Mesenchymal stem cell (in vitro differentiated cells and primary cell): ENCODE results near the gene RNF10.
"Not testable (repeated sequence)": the region's sequence is repeated elsewhere in the genome, so short reads cannot be mapped to it uniquely, and the experiment has no call there.

ENCODE experiments used
- DNase-seq: peaks from one replicate; pipeline ENCODE4 v3.0.0-alpha.2; 2013
- H2AFZ ChIP-seq: one replicate; pipeline ENCODE4 v1.6.1; 2013; ENCODE audit warnings: low read depth, mild to moderate bottlenecking, control low read depth, inconsistent platforms, low read length, moderate library complexity
- H2AK5ac ChIP-seq: 2 replicates; pipeline ENCODE4 v1.6.1; 2013; ENCODE audit warnings: low read length, moderate library complexity, mild to moderate bottlenecking, inconsistent platforms; ENCODE audit not compliant: severe bottlenecking
- H2BK120ac ChIP-seq: one replicate; pipeline ENCODE4 v1.6.1; 2013; ENCODE audit warnings: low read depth, mild to moderate bottlenecking, inconsistent platforms, low read length, moderate library complexity
- H2BK12ac ChIP-seq, 2 experiments: one replicate each; pipeline ENCODE4 v1.6.1; 2013; ENCODE audit warnings: inconsistent platforms in 2 of 2, low read length in 2 of 2, mild to moderate bottlenecking in 2 of 2, moderate library complexity in 2 of 2, control low read depth in 1 of 2
- H2BK15ac ChIP-seq: one replicate; pipeline ENCODE4 v1.6.1; 2013; ENCODE audit warnings: mild to moderate bottlenecking, low read depth, inconsistent platforms; ENCODE audit not compliant: poor library complexity, severe bottlenecking
- H2BK5ac ChIP-seq: 2 replicates; pipeline ENCODE4 v1.6.1; 2013; ENCODE audit warnings: low read depth, mild to moderate bottlenecking, low read length, control low read depth, inconsistent platforms; ENCODE audit not compliant: poor library complexity, severe bottlenecking
- H3K14ac ChIP-seq, 2 experiments: one replicate each; pipeline ENCODE4 v1.6.1; 2013; ENCODE audit warnings: inconsistent platforms in 2 of 2, low read length in 2 of 2, control low read depth in 1 of 2, mild to moderate bottlenecking in 1 of 2, moderate library complexity in 1 of 2
- H3K18ac ChIP-seq, 2 experiments: one replicate each; pipeline ENCODE4 v1.6.1; 2013; ENCODE audit warnings: inconsistent platforms in 2 of 2, low read length in 2 of 2, control low read depth in 1 of 2, low read depth in 1 of 2, mild to moderate bottlenecking in 1 of 2
- H3K23ac ChIP-seq, 2 experiments: one replicate each; pipeline ENCODE4 v1.6.1; 2013; ENCODE audit warnings: inconsistent platforms in 2 of 2, low read length in 2 of 2, mild to moderate bottlenecking in 2 of 2, moderate library complexity in 2 of 2, control low read depth in 1 of 2
- H3K27ac ChIP-seq: 2 replicates; pipeline ENCODE4 v1.5.1; 2013; ENCODE audit warnings: mild to moderate bottlenecking, moderate library complexity, low read length, control low read depth, inconsistent platforms; ENCODE audit not compliant: poor library complexity, severe bottlenecking
- H3K27me3 ChIP-seq, 2 experiments: 2 replicates each; pipeline versions ENCODE4 v1.6.1 to v1.7.0; 2013; ENCODE audit warnings: low read length in 2 of 2, mild to moderate bottlenecking in 2 of 2, moderate library complexity in 2 of 2, control low read depth in 1 of 2, inconsistent platforms in 1 of 2; ENCODE audit not compliant: control insufficient read depth in 1 of 2, insufficient read depth in 1 of 2
- H3K36me3 ChIP-seq, 2 experiments: 2 replicates each; pipeline versions ENCODE4 v1.6.1 to v1.7.0; 2013; ENCODE audit warnings: low read length in 2 of 2, control low read depth in 1 of 2, inconsistent platforms in 1 of 2, low read depth in 1 of 2, mild to moderate bottlenecking in 1 of 2; ENCODE audit not compliant: insufficient read depth in 2 of 2, control insufficient read depth in 1 of 2
- H3K4ac ChIP-seq, 2 experiments: one replicate each; pipeline ENCODE4 v1.6.1; 2013; ENCODE audit warnings: inconsistent platforms in 2 of 2, low read length in 2 of 2, mild to moderate bottlenecking in 2 of 2, moderate library complexity in 2 of 2, control low read depth in 1 of 2, low read depth in 1 of 2
- H3K4me1 ChIP-seq: 2 replicates; pipeline ENCODE4 v1.6.1; 2013; ENCODE audit warnings: low read depth, low read length, control low read depth; ENCODE audit not compliant: control insufficient read depth, insufficient read depth
- H3K4me2 ChIP-seq: 2 replicates; pipeline ENCODE4 v1.6.1; 2013; ENCODE audit warnings: low read length, mild to moderate bottlenecking, inconsistent platforms; ENCODE audit not compliant: poor library complexity, severe bottlenecking
- H3K4me3 ChIP-seq, 2 experiments: 2 replicates each; pipeline versions ENCODE4 v1.5.1 to v1.7.0; 2013; ENCODE audit warnings: low read length in 2 of 2, mild to moderate bottlenecking in 2 of 2, control low read depth in 1 of 2, low read depth in 1 of 2; ENCODE audit not compliant: insufficient read depth in 1 of 2
- H3K79me1 ChIP-seq: replicated peaks from 2 replicates; pipeline ENCODE4 v1.6.1; 2013; ENCODE audit warnings: mild to moderate bottlenecking, control low read depth, low read length, inconsistent platforms; ENCODE audit not compliant: poor library complexity, severe bottlenecking
- H3K9ac ChIP-seq: 2 replicates; pipeline ENCODE4 v1.7.0; 2013; ENCODE audit warnings: mild to moderate bottlenecking, low read length, moderate library complexity
- H3K9me3 ChIP-seq: 2 replicates; pipeline ENCODE4 v1.7.0; 2013; ENCODE audit warnings: mild to moderate bottlenecking, low read length; ENCODE audit not compliant: control insufficient read depth
- H4K8ac ChIP-seq: one replicate; pipeline ENCODE4 v1.6.1; 2013; ENCODE audit warnings: inconsistent platforms, mild to moderate bottlenecking, low read length, moderate library complexity
- H4K91ac ChIP-seq: one replicate; pipeline ENCODE4 v1.6.1; 2013; ENCODE audit warnings: mild to moderate bottlenecking, low read length, inconsistent platforms
- WGBS: methylation state at CpG from one replicate; pipeline ENCODE4 v1.1.7; 2013; ENCODE audit warnings: mixed read lengths; 5-methylcytosine and 5-hydroxymethylcytosine counted together

Gene RNF10

GRCh38 chr12:120599672-120600552, 65.8 kb downstream of the RNF10 start:
- Histone ChIP-seq H3K9ac (no peak overlapping the region), H2BK15ac (no peak overlapping the region), H2AK5ac (no peak overlapping the region), H3K9me3 (no peaks in the 10 kb centered on the region), H3K4ac (no peak overlapping the region), H3K79me1 (no peaks in the 10 kb centered on the region), H3K27me3 (peaks cover 0 to 47% of the 10 kb centered on the region in 2 experiments), H3K36me3 (no peaks in the 10 kb centered on the region), H3K4me1 (peaks cover 7% of the 10 kb centered on the region), H3K14ac (no peak overlapping the region), H3K23ac (no peak overlapping the region), H3K18ac (no peak overlapping the region), H3K4me2 (no peak overlapping the region), H3K27ac (no peak overlapping the region), H2AFZ (no peak overlapping the region), H3K4me3 (no peak overlapping the region), H4K8ac (no peak overlapping the region), H2BK120ac (no peak overlapping the region), H2BK12ac (no peak overlapping the region), H2BK5ac (no peak overlapping the region), H4K91ac (no peak overlapping the region)
- no peak for DNase-seq
- 87% methylated on average over 16 of the region's 23 CpGs for WGBS

GRCh38 chr12:120602416-120602815, 68.3 kb downstream of the RNF10 start:
- H4K91ac ChIP-seq, H2BK120ac ChIP-seq, H3K36me3 ChIP-seq, H2BK12ac ChIP-seq, DNase-seq, H2BK5ac ChIP-seq, H2AK5ac ChIP-seq, H3K4me3 ChIP-seq, H3K4me1 ChIP-seq, H3K18ac ChIP-seq, H3K14ac ChIP-seq, H2BK15ac ChIP-seq, H3K4me2 ChIP-seq, H3K4ac ChIP-seq, H4K8ac ChIP-seq, H3K23ac ChIP-seq, H2AFZ ChIP-seq, H3K9ac ChIP-seq, H3K79me1 ChIP-seq, H3K9me3 ChIP-seq, H3K27ac ChIP-seq: not testable (repeated sequence)
- WGBS = 88% methylated on average over 4 of the region's 5 CpGs
- peaks cover 0 to 40% of the 10 kb centered on the region in 2 experiments for H3K27me3 ChIP-seq

DNA sequence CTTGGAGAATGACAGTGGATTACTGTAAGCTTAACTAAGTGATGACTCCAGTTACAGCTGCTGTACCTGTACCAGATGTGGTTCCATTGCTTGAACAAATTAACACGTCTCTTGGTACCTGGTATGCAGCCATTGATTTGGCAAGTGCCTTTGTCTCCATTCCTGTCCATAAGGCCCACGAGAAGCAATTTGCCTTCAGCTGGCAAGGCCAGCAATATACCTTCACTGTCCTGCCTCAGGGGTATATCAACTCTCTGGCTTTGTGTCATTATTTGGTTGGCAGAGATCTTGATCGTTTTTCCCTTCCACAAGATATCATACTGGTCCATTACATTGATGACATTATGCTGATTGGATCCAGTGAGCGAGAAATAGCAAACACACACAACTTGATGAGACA, 76.4 kb downstream of the RNF10 start:
- Histone ChIP-seq H3K4me2 (no peak overlapping the region), H2BK120ac (no peak overlapping the region), H2AK5ac (no peak overlapping the region), H2BK15ac (no peak overlapping the region), H2BK5ac (no peak overlapping the region), H3K14ac (no peak overlapping the region), H3K23ac (no peak overlapping the region), H3K4me1 (no peaks in the 10 kb centered on the region), H3K27ac (no peak overlapping the region), H4K8ac (no peak overlapping the region), H3K18ac (no peak overlapping the region), H3K36me3 (no peaks in the 10 kb centered on the region), H3K79me1 (no peaks in the 10 kb centered on the region), H3K9ac (no peak overlapping the region), H2BK12ac (no peak overlapping the region), H2AFZ (no peak overlapping the region), H3K27me3 (peaks cover 31 to 55% of the 10 kb centered on the region in 2 experiments), H4K91ac (no peak overlapping the region), H3K4ac (no peak overlapping the region), H3K9me3 (peaks cover 4% of the 10 kb centered on the region), H3K4me3 (no peak overlapping the region)
- WGBS = 46% methylated on average over 4 of the region's 4 CpGs
- no peak for DNase-seq

DNA sequence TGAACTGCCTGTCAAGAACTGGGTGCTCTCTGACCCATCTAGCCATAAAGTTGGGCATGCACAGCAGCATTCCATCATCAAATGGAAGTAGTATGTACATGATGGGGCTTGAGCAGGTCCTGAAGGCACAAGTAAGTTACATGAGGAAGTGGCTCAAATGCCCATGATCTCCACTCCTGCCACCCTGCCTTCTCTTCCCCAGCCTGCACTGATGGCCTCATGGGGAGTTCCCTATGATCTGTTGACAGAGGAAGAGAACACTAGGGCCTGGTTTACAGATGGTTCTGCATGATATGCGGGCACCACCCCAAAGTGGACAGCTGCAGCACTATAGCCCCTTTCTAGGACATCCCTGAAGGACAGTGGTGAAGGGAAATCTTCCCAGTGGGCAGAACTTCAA, 77.4 kb downstream of the RNF10 start:
- not testable (repeated sequence) for H2BK5ac ChIP-seq, H4K91ac ChIP-seq, H3K14ac ChIP-seq, H3K9me3 ChIP-seq, H2BK15ac ChIP-seq, H3K4me1 ChIP-seq, H3K4me3 ChIP-seq, H3K79me1 ChIP-seq, H4K8ac ChIP-seq, H3K27ac ChIP-seq, H3K4me2 ChIP-seq, H2AFZ ChIP-seq, H3K4ac ChIP-seq, H3K36me3 ChIP-seq, H2BK120ac ChIP-seq, H3K18ac ChIP-seq, H2AK5ac ChIP-seq, H3K23ac ChIP-seq, DNase-seq, H3K9ac ChIP-seq, H2BK12ac ChIP-seq
- WGBS = 56% methylated on average over 1 of the region's 1 CpG
- H3K27me3 ChIP-seq = peaks cover 31 to 50% of the 10 kb centered on the region in 2 experiments
